ENCODE data around the gene MAPKAP1. TPM values are rescaled to one million over a fixed set of nuclear protein-coding genes. Genes with fewer than 3 reads are reported as not detected.

MAPKAP1 gene
- total RNA-seq, 1 donor from 2014 or later = 74.6 TPM

GRCh38 chr9:125747053-125747764 lies 40.2 kb upstream of the MAPKAP1 start, which contains the start of gene PBX3:
Gene PBX3 (plus strand): TSS chr9:125747373.
- H3K36me3 Mint-ChIP-seq (ENCODE audit: insufficient read depth) = no peaks in the 10 kb centered on the region
- peak within 1 kb of the TSS; percentile 95 for H3K27ac Mint-ChIP-seq
- TF ChIP-seq CTCF (IDR thresholded peaks at IDR 0.05; ENCODE audit: unreplicated experiment) = no peak
- H3K4me1 Mint-ChIP-seq (ENCODE audit: low read depth) = peaks cover 25% of the 10 kb centered on the region
- H3K9me3 Mint-ChIP-seq (ENCODE audit: low read depth) = no peaks in the 10 kb centered on the region
- H3K27me3 Mint-ChIP-seq = peaks cover 13% of the 10 kb centered on the region
- peak; percentile 56 for DNase-seq (ENCODE audit: low spot score, unreplicated experiment)
- peak within 1 kb of the TSS; percentile 91 for H3K4me3 Mint-ChIP-seq (ENCODE audit: low read depth)

- Mint-ChIP-seq H3K27me3 (peaks cover 13% of the 10 kb centered on the region), H3K36me3 (ENCODE audit: insufficient read depth) (no peaks in the 10 kb centered on the region), H3K27ac (no peak overlapping the region), H3K4me3 (ENCODE audit: low read depth) (no peak overlapping the region), H3K4me1 (ENCODE audit: low read depth) (peaks cover 22% of the 10 kb centered on the region), H3K9me3 (ENCODE audit: low read depth) (no peaks in the 10 kb centered on the region)
- no peak for DNase-seq (ENCODE audit: low spot score, unreplicated experiment)
- TF ChIP-seq CTCF (IDR thresholded peaks at IDR 0.05; ENCODE audit: unreplicated experiment) = no peak
These were observed 39.7 kb upstream of the MAPKAP1 start for GRCh38 chr9:125746774-125747052.

- Mint-ChIP-seq H3K4me1 (ENCODE audit: low read depth) (peaks cover 22% of the 10 kb centered on the region), H3K9me3 (ENCODE audit: low read depth) (no peaks in the 10 kb centered on the region), H3K36me3 (ENCODE audit: insufficient read depth) (no peaks in the 10 kb centered on the region), H3K4me3 (ENCODE audit: low read depth) (peak overlapping the region; percentile 91), H3K27ac (peak overlapping the region; percentile 95), H3K27me3 (peaks cover 13% of the 10 kb centered on the region)
- DNase-seq (ENCODE audit: low spot score, unreplicated experiment) = peak; percentile 86
- TF ChIP-seq CTCF (IDR thresholded peaks at IDR 0.05; ENCODE audit: unreplicated experiment) = no peak
These were observed 39.2 kb upstream of the MAPKAP1 start for GRCh38 chr9:125746017-125746773.

GRCh38 chr9:125745682-125746016 lies 38.6 kb upstream of the MAPKAP1 start:
- TF ChIP-seq CTCF (IDR thresholded peaks at IDR 0.05; ENCODE audit: unreplicated experiment) = no peak
- Mint-ChIP-seq H3K4me3 (ENCODE audit: low read depth) (peak overlapping the region; percentile 91), H3K9me3 (ENCODE audit: low read depth) (no peaks in the 10 kb centered on the region), H3K27ac (peak overlapping the region; percentile 81), H3K4me1 (ENCODE audit: low read depth) (peaks cover 20% of the 10 kb centered on the region), H3K36me3 (ENCODE audit: insufficient read depth) (no peaks in the 10 kb centered on the region), H3K27me3 (peaks cover 13% of the 10 kb centered on the region)
- DNase-seq (ENCODE audit: low spot score, unreplicated experiment) = no peak

GRCh38 chr9:125745018-125745417 lies 38.0 kb upstream of the MAPKAP1 start:
- H3K9me3 Mint-ChIP-seq (ENCODE audit: low read depth) = no peaks in the 10 kb centered on the region
- H3K27ac Mint-ChIP-seq = no peak overlapping the region
- H3K27me3 Mint-ChIP-seq = peaks cover 13% of the 10 kb centered on the region
- peaks cover 15% of the 10 kb centered on the region for H3K4me1 Mint-ChIP-seq (ENCODE audit: low read depth)
- H3K4me3 Mint-ChIP-seq (ENCODE audit: low read depth) = peak overlapping the region; percentile 91
- no peak for DNase-seq (ENCODE audit: low spot score, unreplicated experiment)
- no peak for TF ChIP-seq CTCF (IDR thresholded peaks at IDR 0.05; ENCODE audit: unreplicated experiment)
- no peaks in the 10 kb centered on the region for H3K36me3 Mint-ChIP-seq (ENCODE audit: insufficient read depth)

All from progenitor cell of endocrine pancreas (in vitro differentiated cells).